HG02759 (cell line): Measurements from ENCODE around the gene EYA4.
"Not testable (repeated sequence)": the region's sequence is repeated elsewhere in the genome, so short reads cannot be mapped to it uniquely, and the experiment has no call there.

Experiments
- ATAC-seq: cut with Tn5 transposase; IDR thresholded peaks from one replicate; pipeline ENCODE4 v1.9.1; 2021; ENCODE audit warnings: mild to moderate bottlenecking, moderate library complexity; ENCODE audit not compliant: unreplicated experiment

EYA4 gene

DNA sequence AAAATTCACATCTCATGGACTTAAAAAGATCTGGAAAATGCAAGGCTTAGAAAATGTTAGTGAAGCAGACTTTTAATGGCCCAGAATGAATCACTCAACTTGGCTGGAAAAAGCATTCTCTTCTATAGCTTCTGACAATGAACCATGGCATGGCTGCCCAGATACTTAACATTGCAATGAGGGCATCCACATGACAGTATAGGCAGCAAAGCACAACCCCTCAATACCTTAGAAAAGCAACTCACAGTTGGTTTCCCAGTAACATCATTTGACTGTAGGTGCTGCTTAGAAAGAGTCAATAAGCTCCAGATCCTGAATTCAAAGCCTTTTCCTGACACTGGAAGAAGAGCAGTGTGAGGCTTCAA lies 155.8 kb downstream of the EYA4 start:
- no peak for ATAC-seq

DNA sequence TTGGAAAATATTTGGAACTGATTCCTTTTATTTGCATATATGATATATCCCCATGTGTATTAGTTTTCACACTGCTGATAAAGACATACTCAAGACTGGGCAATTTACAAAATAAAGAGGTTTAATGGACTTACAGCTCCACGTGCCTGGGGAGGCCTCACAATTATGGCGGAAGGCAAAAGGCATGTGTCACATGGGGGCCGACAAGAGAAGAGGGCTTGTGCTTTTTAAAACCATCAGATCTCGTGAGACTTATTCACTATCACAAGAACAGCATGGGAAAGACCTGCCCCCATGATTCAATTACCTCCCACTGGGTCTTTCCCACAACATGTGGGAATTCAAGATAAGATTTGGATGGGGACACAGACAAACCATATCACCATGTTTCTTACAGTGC lies 156.4 kb downstream of the EYA4 start:
- not testable (repeated sequence) for ATAC-seq

DNA sequence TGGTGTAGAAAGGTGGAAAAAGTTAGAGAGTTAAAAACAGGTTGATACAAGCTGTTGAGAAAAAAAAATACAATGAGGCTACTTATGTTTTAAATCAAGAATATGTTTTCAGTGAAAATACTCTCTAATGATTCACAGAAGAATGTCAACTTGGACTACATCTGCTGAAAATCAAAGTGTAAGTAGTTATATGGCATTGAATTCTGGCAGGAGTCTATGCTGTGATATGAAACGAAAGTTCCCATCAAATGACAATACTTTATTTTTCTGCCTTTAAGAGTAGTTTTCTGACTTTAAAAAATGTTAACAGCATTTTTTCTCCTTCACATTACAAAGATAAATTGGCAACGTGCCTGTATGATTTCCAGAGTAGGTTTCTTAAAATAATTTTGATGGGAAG lies 158.3 kb downstream of the EYA4 start:
- ATAC-seq: no peak

DNA sequence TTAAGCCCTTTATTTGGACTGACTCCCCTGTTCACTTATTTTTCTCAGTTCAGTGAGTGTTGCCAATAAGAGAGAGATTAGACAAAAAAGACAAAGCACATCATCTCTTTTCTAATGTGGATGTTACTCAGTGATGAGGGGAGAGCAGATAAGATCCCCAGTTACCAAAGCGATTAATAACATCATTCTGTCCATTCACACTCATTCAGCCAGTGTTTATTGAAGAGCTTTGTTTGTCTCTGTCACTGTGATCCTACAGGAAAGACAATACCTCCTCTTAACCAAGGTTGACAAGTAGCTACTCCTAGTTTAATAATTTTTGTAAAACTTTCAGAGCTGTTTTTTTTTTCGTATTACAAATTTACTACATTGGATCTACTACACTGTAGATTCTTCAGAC lies 163.0 kb downstream of the EYA4 start:
- ATAC-seq: no peak

DNA sequence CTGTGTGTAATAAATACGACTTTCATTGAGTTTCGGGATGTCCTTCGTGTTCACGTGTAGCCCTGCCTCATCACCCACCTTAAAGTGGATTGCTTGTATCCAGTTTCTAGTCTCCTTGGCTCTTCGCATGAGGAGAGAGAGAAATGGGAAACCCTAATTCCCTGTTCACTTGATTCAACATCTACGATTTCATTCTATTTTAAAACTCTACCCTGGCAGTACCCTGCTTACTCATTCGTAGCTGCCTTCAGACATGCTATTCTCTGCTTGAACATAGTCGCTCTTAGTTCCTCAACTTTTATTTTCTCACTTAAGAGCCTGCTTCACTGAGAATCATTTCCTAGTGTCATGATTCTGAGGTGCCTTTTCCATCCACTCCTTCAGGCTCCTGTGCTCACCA lies 163.6 kb downstream of the EYA4 start:
- ATAC-seq: no peak

DNA sequence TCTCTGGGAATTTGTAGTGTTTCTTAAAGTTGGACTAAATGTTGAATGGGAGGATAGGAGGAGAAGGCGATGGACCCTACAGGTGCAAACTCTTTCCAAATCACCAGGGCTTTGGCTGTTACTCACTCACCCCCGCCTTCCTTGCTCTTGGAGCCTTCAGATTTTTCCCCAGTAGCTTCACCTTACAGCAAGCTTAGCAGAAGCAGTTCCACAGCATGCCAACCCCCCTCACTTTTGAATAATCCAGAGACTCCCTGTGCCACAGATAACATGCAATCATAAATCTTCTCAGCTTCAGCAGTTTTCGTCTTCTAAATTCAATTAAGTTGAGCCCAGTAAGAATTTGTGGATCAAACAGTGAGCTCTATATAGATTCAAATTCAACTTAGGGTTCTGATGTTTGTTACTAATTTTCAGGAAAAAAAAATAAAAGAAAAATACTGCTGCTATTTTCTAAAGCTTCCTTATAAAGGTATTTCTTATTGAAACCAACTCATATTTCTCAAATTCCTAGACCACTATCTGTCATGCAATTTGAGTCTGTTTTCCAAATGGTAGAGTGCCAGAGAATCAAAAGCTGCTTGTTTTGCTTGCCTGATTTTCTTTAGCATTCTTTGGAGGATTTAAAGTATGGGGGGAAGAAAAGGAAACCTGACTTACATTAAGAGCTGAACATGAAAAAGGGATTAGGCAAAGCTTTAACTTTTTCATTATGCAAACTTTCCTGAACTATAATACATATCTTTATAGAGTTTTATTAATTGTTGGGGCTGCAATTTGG lies 166.4 kb downstream of the EYA4 start:
- ATAC-seq: no peak

DNA sequence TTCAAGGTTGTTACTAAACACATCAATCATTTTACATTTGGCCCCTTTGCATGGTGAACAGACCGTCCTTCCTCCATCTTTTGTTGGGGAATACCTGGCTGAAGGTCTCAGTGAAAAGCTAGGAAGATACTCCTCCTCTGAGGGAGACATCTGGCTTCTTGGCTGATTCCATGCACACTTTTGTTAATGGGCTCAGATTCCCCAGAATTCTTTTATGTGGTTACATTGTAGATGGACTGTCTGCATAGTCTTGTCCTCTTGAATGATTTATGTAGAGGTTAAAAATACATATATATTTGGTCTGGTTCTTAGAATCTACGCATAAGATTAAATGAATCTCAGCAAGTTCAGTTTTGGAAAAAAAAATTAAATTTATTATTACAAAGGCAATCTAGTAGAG lies 167.0 kb downstream of the EYA4 start:
- ATAC-seq: no peak

DNA sequence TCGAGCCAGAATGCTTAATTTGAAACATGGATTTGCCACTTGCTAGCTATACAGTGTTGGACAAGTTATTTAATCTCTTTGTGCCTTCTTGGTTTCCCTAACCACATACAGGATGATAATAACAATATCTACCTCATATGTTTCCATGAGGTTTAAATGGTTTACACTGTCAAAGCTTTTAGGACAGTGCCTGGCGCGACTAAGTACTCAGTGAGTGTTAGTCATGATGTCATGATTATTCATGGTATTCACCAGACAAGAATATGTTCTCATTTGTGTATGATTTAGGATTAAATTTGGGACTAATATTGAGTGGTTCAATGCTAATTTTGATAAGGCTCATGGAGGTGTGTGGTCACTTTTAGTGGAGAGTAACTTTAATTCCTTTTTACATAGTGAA lies 167.4 kb downstream of the EYA4 start:
- no peak for ATAC-seq

DNA sequence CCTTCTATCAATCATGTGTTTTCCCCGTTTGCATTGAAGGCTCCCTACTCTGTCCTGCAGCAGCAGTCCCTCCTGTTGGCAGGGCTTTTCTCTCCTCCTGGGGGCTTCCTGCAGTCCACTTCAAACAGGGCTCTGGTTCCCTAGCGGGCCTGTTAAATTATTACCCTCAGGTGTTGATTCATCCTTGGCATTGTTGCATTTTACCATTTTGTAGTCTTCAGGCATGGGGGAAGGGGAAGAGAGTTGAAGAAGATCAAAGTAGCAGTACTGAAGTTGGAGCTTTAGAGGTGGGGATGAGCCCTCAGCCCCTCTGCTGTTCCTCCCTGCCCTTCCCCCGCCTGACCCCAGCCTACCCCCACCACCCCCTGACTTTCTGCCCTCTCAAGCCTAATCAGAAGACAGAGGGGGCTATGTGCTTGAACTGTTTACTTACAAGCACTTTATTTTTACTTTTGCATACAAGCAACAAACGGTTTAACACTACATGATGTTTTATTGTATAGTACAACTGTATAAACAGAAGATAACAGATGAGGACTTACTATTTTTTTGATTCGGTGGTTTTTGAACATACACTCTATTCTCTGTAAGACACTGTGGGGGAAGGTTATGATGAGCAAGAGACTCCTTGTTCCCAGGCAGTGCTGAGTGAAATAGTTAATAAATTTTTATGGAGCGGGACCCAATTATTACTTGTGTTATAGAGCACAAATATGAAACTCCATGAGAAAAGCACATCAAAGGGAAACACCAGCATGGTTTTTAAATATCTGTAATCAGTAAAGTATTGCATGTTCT lies 169.7 kb downstream of the EYA4 start:
- no peak for ATAC-seq

DNA sequence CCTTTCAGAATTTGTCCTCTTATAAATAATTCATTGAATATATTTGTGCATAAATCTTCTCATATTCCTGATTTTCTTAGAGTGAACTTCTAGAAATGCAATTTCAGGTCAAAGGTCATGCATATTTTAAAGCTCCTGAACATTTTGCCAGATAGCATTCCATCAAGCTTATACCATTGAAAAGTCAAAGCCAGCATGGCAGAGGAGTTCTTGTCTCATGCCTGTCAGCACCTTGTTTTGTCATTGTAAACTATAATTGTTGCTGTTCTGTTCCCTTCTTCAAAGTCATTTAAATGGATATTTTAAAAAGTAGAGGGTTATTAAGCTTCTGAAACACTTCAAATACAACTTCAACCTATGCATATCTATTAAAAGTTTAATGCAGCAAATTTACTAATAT lies 170.6 kb downstream of the EYA4 start:
- ATAC-seq: no peak

DNA sequence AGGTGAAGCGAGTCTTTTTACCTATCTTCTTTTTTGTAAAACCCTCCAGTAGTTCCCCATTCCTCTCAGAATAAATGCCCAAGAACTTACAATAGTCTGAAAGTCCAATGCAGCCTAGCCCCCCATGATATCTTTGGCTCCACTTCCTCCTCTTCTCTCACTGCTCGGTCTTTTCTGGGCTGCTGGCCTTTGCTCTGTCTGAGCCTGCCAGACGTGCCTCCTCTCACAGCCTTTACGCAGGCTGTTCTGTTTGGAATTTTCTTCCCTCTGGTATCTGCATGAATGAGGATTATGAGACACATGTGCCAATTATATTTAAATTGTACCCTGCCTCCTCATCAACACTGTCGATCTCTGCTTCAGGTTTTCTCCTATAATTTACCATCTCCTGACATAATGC lies 174.1 kb downstream of the EYA4 start:
- no peak for ATAC-seq

DNA sequence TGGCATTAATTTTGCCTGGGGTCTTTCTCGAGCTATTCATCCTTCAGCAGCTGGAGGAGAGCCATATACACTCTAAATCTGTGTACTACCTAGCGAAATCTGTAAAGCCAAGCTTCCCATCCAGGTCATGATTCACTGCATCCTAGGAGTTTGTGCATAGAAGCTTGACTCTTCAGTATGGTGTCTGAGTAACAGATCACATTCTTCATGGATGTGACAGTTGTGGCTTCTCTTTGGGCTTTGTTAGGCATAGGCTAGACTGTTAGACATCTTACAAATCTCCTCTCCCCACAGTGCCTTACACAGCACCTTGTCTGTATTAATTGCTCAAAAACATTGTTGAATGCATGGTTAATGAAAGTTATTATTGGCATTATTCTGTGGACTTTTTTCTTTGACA lies 177.0 kb downstream of the EYA4 start:
- ATAC-seq: no peak

DNA sequence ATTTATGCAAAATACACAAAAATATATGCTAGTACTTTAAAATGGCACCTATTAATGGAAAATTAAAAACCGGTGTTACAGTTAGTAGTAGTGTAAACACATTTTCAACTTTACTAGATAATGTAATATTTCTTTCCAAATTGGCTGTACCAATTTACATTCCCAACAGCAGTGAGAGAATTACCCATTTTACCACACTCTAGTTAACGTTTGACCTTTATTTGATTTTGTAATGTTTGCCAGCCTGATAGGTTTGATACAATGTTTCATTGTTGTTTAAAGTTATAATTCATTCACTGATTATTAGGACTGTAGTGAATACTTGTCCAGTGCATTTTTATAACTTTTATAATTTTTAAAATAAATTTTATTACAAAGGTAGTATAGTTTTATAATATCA lies 182.1 kb downstream of the EYA4 start:
- ATAC-seq: no peak

DNA sequence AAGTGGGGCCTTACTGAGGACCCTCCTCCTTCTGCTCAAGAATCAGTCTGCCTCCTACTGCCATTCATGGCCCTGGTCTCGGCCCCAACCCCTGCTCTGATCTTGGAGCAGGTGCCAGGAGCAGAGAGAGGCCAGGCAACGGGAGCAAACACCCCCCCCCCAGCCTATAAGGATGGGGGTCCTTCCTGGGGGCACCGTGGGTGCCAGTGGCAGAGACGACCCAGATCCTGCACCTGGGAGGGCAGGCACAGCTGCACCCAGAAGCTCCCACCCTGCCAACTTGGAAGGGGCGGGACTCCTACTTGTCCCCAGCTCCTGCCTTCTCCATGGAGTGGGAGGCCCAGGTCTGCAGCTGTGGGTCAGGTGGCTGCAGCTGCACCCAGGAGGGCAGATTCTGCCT lies 183.2 kb downstream of the EYA4 start:
- no peak for ATAC-seq

DNA sequence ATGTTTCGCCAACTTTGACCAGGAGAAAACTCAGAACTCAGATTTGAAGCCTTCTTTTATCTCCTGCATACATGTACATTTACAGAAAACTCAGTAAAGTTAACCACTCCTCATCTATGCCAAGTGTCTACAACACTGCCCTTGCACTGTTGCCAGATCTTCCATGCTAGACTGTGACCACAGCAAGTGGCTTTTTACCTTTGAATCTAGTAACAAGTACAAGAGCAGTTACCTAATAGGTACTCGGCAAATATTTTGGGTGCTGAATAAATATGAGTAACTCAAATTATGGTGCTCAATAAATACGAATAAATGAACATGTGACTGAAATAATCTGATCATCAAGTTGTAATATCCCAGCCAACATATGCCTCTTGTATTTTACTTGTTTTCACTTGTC lies 184.9 kb downstream of the EYA4 start:
- no peak for ATAC-seq

DNA sequence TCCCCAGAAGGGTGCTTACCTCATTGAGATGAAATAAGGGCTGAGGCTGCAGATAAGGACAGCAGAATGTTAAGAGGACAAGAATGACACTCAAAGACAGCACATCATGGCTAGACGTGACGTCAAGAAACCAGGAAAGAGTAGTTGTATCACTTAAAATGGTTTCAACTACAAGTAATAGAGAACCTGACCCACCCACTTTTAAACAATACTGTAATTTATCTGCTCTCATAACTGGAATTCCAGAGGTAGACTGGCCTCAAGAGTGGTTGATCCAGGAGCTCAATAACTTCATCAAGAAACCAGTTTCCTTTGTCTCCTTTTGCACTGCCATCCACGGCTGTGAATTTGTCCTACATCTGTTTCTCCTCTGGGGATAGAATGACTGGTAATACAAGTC lies 187.1 kb downstream of the EYA4 start:
- no peak for ATAC-seq

DNA sequence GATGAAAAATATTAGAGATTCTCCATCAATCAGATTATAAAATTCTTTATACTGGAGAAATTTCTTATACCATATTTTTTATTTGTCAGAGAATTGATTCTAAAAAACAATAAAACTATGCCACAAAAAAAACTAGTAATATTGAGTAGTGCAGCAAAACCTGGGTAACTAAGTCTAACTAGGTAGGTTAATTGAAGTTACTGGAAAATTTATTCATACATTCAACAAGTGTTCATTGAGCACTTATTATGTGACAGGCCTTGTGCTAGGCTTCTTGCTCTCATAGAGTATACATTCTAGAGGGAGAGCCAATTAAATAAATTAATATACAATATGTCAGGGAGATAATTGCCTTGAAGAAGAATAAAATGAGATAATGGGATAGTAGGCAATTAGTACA lies 189.4 kb downstream of the EYA4 start:
- ATAC-seq: no peak

DNA sequence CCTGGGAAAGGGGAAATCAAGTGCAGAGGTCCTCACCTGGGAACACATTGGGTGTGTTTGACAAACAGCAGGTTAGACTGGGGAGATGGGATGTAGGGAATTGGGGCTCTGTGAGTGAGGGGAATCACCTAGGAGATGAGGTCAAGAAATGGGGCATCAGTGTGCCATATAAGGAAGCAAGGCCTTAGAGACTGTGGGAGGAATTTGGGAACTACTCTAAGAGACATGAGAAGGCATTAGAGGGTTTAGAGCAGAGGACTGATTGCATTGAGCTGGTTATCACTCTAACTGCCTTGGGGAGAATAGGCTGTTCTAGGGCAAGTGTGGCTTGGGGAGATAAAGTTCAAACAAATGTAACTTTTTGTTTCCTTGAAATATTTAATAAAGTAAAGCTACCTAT lies 189.9 kb downstream of the EYA4 start:
- no peak for ATAC-seq

DNA sequence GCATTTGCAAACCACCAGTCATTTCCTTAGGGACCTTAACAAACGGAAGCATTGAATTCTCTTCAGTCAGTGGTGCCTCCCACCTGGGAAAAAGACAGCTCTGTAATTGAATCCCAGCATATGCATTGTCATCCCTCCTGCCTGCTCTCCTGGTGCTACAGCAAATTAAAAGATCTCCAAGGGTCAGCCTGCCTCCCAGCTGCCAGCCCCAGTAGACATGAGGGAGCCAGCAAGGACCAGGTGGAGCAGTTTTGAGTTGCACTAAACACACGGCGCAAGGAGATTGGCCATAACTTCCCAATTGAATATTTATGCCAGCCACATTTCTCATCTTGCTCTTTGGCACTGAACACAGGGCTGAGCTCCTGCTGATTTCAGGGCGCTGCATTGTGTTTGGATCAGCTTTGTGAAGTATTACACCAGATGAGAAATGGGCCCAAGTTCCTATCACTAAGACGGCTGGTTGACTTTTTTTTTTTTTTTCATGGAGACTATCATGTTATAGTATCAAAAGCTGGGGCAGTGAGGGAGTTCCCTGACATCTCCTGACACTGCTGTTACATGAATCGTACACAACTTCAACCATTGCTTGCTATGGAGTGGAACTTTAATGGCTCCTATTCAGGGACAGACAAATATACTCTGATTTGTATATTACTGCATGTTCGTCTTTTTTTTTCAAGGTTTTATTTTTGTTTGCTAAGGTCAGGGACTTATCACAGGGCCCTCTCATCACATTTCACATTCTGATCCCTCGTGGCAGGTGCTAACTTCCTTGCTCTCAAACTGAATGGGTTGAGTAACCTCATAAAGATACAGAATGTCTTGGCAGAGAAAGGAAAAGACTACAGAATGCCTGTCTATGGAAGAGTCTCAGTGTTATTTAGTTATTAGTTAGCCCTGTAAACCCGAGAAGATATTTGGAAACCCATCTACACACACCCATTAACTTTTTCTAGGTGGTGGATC lies 191.1 kb downstream of the EYA4 start:
- ATAC-seq: no peak

DNA sequence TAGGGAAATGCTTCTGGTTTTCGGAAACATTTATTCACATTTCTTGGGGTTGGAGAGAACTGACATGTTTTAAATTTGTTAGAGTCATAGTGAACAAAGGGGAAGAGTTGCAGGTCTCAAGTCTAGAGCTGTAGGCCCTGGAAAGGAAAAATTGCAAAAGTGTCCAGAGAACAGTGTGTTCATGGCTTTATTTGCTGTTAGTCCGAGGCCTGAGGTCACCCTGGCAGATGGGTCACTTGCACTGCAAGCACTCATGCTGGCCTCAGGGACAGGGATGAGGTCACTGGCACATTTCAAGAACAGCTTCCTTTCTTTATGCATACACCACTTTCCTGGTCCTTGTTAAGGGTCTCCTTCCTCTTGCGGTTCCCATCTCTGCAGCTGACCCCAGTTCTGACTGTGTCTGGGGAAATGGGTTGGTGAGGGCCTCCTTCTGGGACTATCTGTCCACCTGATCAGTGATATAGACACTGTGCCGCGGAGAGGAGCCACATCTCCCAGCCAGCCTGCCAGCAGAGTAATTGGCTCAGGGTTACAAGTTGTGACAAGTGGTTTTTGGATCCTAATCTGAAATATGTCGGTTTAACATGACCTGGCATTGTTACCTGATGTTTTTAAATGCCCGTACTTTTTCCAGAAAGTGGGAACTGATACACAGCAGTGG lies 194.0 kb downstream of the EYA4 start:
- ATAC-seq: no peak

DNA sequence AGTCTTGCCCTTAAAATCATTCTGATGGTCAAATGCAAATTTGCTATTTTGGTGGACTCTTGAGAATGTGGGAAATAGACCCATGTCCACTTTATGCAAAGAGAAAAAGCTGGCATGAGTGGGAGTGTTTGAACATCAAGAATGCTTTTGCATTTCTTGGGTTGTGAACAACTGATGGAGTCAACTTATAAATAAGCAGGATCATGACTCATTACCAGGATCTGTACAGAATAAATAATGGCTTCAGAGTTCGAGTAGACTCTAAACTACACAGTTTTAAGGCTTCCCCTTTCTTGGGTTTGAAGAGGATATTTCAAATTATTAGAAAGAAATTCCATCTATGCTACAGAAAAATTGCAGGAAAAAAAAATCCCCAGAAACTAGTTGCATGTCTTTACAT lies 195.5 kb downstream of the EYA4 start:
- ATAC-seq: no peak
